Mammary epithelial cell (primary cell): ENCODE measurements around the gene PLA2G12B.

ENCODE experiments used
- EZH2 ChIP-seq: IDR thresholded peaks from 2 replicates; pipeline ENCODE4 v1.6.1; 2012; ENCODE audit warnings: low read length, inconsistent platforms, borderline replicate concordance
- TF ChIP-seq, protein P1 (sequence below), 2 donors: IDR thresholded peaks in 1 of 2; conservative IDR thresholded peaks in 1 of 2; 2 replicates each; pipeline ENCODE4 v1.5.1; 2011 to 2012; ENCODE audit warnings: inconsistent platforms in 2 of 2, low read length in 2 of 2, mild to moderate bottlenecking in 2 of 2, control low read depth in 1 of 2, low read depth in 1 of 2; ENCODE audit not compliant: insufficient read depth in 1 of 2; ENCODE audit errors: extremely low read depth in 1 of 2

DNA sequence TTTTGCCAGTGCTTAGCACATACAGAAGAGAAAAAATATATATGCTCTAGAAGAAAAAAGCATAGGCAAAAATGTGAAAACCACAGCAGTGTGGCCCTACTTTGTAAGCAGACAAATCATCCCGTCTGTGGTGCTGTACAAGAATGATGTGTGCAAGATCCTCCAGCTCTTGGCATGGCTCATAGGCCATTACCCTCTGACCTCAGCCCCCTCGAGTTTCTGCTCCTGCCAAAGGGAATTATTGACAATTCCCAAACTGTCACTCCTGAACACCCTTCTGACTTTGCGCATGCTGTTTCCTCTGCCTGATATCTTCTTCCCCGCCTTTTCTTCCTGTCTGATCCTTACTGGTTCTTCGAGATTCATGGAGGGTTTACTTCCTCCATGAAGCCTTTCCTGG is 27.1 kb downstream of the PLA2G12B start:
- TF ChIP-seq, protein P1, sequence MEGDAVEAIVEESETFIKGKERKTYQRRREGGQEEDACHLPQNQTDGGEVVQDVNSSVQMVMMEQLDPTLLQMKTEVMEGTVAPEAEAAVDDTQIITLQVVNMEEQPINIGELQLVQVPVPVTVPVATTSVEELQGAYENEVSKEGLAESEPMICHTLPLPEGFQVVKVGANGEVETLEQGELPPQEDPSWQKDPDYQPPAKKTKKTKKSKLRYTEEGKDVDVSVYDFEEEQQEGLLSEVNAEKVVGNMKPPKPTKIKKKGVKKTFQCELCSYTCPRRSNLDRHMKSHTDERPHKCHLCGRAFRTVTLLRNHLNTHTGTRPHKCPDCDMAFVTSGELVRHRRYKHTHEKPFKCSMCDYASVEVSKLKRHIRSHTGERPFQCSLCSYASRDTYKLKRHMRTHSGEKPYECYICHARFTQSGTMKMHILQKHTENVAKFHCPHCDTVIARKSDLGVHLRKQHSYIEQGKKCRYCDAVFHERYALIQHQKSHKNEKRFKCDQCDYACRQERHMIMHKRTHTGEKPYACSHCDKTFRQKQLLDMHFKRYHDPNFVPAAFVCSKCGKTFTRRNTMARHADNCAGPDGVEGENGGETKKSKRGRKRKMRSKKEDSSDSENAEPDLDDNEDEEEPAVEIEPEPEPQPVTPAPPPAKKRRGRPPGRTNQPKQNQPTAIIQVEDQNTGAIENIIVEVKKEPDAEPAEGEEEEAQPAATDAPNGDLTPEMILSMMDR (conservative IDR thresholded peaks at IDR 0.05 in 1 of 2, IDR thresholded peaks at IDR 0.05 in 1 of 2; ENCODE audit: extremely low read depth in 1 of 2, insufficient read depth in 1 of 2, low read depth in 1 of 2, low read length in 2 of 2): no peak
- no peak for TF ChIP-seq EZH2
